Measurements from ENCODE around the gene TRIM14.

DNA sequence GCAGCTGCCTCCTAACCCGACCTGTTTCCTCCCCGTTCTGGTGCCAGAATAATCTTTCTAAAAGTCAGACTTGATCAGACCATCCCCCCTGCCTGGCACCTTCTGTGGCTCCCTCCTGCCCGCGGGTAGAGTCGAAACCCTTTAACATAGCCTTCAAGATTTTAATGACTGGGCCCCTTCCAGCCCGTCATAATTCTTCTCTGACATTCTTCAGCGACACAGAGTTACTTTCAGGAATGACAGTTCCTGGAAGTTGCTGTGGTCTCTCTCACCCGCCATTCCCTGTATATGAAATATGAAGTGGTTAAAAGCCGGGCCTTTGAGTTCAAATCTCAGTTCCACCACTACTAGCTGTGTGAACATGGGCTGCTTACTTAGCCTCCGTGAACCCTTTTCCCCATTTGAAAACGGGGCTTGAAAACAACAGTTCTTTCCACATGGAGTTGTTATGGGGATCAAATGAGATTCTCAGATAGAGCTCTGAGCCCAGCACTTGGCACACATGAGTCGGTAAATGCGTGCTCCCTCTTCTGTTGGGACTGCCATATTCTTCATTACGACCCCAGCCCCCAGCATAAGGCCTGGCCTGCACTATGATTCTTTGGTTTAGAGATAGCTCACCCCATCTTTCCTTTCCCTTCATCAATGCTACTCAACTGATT, 61.8 kb downstream of the TRIM14 start:
- TF ChIP-seq, protein P1, sequence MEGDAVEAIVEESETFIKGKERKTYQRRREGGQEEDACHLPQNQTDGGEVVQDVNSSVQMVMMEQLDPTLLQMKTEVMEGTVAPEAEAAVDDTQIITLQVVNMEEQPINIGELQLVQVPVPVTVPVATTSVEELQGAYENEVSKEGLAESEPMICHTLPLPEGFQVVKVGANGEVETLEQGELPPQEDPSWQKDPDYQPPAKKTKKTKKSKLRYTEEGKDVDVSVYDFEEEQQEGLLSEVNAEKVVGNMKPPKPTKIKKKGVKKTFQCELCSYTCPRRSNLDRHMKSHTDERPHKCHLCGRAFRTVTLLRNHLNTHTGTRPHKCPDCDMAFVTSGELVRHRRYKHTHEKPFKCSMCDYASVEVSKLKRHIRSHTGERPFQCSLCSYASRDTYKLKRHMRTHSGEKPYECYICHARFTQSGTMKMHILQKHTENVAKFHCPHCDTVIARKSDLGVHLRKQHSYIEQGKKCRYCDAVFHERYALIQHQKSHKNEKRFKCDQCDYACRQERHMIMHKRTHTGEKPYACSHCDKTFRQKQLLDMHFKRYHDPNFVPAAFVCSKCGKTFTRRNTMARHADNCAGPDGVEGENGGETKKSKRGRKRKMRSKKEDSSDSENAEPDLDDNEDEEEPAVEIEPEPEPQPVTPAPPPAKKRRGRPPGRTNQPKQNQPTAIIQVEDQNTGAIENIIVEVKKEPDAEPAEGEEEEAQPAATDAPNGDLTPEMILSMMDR (conservative IDR thresholded peaks at IDR 0.05; ENCODE audit: low read depth, low read length): no peak
- TF ChIP-seq RAD21 (IDR thresholded peaks at IDR 0.05; ENCODE audit: low read length): no peak
- no peak for TF ChIP-seq POLR2A (IDR thresholded peaks at IDR 0.05; ENCODE audit: low read depth, low read length)
- no peak for TF ChIP-seq RFX5 (IDR thresholded peaks at IDR 0.05; ENCODE audit: low read depth, low read length)
- TF ChIP-seq MAZ (IDR thresholded peaks at IDR 0.05; ENCODE audit: borderline replicate concordance, low read depth, low read length): no peak
- no peak for TF ChIP-seq NFE2L2 (IDR thresholded peaks at IDR 0.05; ENCODE audit: low read depth, low read length)
- TF ChIP-seq, protein P2, sequence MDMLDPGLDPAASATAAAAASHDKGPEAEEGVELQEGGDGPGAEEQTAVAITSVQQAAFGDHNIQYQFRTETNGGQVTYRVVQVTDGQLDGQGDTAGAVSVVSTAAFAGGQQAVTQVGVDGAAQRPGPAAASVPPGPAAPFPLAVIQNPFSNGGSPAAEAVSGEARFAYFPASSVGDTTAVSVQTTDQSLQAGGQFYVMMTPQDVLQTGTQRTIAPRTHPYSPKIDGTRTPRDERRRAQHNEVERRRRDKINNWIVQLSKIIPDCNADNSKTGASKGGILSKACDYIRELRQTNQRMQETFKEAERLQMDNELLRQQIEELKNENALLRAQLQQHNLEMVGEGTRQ (IDR thresholded peaks at IDR 0.05; ENCODE audit: low read depth, low read length): no peak
- no peak; the same call in 1 of the 2 replicates for TF ChIP-seq CHD1 (IDR thresholded peaks at IDR 0.05; ENCODE audit: low read depth, low read length)
- no peak for TF ChIP-seq SMC3 (IDR thresholded peaks at IDR 0.05; ENCODE audit: low read depth, low read length)
- no peak for TF ChIP-seq MAFK (IDR thresholded peaks at IDR 0.05; ENCODE audit: low read depth, low read length)
- TF ChIP-seq RCOR1 (IDR thresholded peaks at IDR 0.05; ENCODE audit: insufficient replicate concordance, low read length): no peak
- no peak for TF ChIP-seq BHLHE40 (IDR thresholded peaks at IDR 0.05; ENCODE audit: low read depth, low read length)

All from IMR-90 (cell line).